Stimulated activated CD4-positive, alpha-beta T cell treated with anti-CD3 and anti-CD28 coated beads, Interleukin-1b, Interleukin-23, amount 100 ng/mL, for 1 hour (primary cell): ENCODE measurements around the gene DPEP2NB.
"Not testable (repeated sequence)": the region's sequence is repeated elsewhere in the genome, so short reads cannot be mapped to it uniquely, and the experiment has no call there.

ENCODE experiments used
- DNase-seq, 2 donors: peaks; one replicate each; pipeline ENCODE4 v3.0.0-alpha.2; 2020; ENCODE audit warnings: low read depth in 2 of 2

The DPEP2NB gene

GRCh38 chr16:68015681-68016080, at the start of gene DPEP2NB:
TSS of gene DPEP2NB (minus strand) at chr16:68015911. CDS start at chr16:68015770, 141 bp downstream.
- no peak for DNase-seq

- peak in 1 of 2 donors; percentile 36 for DNase-seq
These were observed 49.2 kb upstream of the DPEP2NB start for GRCh38 chr16:68064791-68065365.

- DNase-seq: no peak
These were observed 47.2 kb upstream of the DPEP2NB start for GRCh38 chr16:68062910-68063393.

GRCh38 chr16:68061396-68061795, 45.7 kb upstream of the DPEP2NB start:
- no peak for DNase-seq

GRCh38 chr16:68059804-68060203, 44.1 kb upstream of the DPEP2NB start:
- no peak for DNase-seq

- DNase-seq: no peak
These were observed 39.7 kb upstream of the DPEP2NB start for GRCh38 chr16:68055395-68055794.

- DNase-seq: no peak
These were observed 33.7 kb upstream of the DPEP2NB start for GRCh38 chr16:68049449-68049848.

- DNase-seq: no peak
These were observed 32.3 kb upstream of the DPEP2NB start for GRCh38 chr16:68047987-68048386.

- DNase-seq: no peak
These were observed 30.4 kb upstream of the DPEP2NB start for GRCh38 chr16:68046106-68046505.

- DNase-seq: no peak
These were observed 26.1 kb upstream of the DPEP2NB start for GRCh38 chr16:68041783-68042182.

- peak; percentile 82 to 86 for DNase-seq
These were observed 25.0 kb upstream of the DPEP2NB start for GRCh38 chr16:68040506-68041288.

- DNase-seq: no peak
These were observed 22.3 kb upstream of the DPEP2NB start for GRCh38 chr16:68037841-68038597.

- DNase-seq: no peak
These were observed 19.5 kb upstream of the DPEP2NB start for GRCh38 chr16:68035227-68035626.

GRCh38 chr16:68033101-68033500, 17.4 kb upstream of the DPEP2NB start:
- DNase-seq: no peak

- no peak for DNase-seq
These were observed 16.2 kb upstream of the DPEP2NB start for GRCh38 chr16:68031951-68032350.

- DNase-seq: not testable (repeated sequence)
These were observed 14.4 kb upstream of the DPEP2NB start for GRCh38 chr16:68030108-68030507.

GRCh38 chr16:68028996-68029395, 13.3 kb upstream of the DPEP2NB start:
- no peak for DNase-seq

GRCh38 chr16:68022728-68023537, 7.2 kb upstream of the DPEP2NB start, which contains the start of the genes DDX28 and DUS2:
TSS of gene DDX28 (minus strand) at chr16:68023232. CDS start at chr16:68023202, 30 bp downstream.
TSS of gene DUS2 (plus strand) at chr16:68023284. CDS start at chr16:68038024, 14,740 bp downstream.
- peak; percentile 82 to 91 for DNase-seq

GRCh38 chr16:68022278-68022727, 6.6 kb upstream of the DPEP2NB start:
- DNase-seq: no peak

- DNase-seq: no peak
These were observed 5.8 kb upstream of the DPEP2NB start for GRCh38 chr16:68021490-68021889.

GRCh38 chr16:68019167-68019680, 3.5 kb upstream of the DPEP2NB start:
- DNase-seq: no peak
